Activated naive CD8-positive, alpha-beta T cell treated with anti-CD3 and anti-CD28 coated beads, Interleukin-2, amount 50 U/mL, for 24 hours (primary cell): ENCODE data around the gene SETD3.
"Not testable (repeated sequence)": the region's sequence is repeated elsewhere in the genome, so short reads cannot be mapped to it uniquely, and the experiment has no call there.

Experiments
- ATAC-seq: fragments of 150-1000 bp; cut with Tn5 transposase; one replicate; pipeline ENCODE4 v1.10.0; 2021
- DNase-seq: peaks from one replicate; pipeline ENCODE4 v3.0.0; 2021
- H3K27ac Mint-ChIP-seq: one replicate; pipeline ENCODE4 v1.8.0; 2021; ENCODE audit warnings: mild to moderate bottlenecking, mixed read lengths
- H3K27me3 Mint-ChIP-seq: one replicate; pipeline ENCODE4 v1.8.0; 2021; ENCODE audit warnings: mixed read lengths
- H3K36me3 Mint-ChIP-seq: one replicate; pipeline ENCODE4 v1.8.0; 2021; ENCODE audit warnings: low read depth, mixed read lengths
- H3K4me1 Mint-ChIP-seq: one replicate; pipeline ENCODE4 v1.8.0; 2021; ENCODE audit warnings: mixed read lengths
- H3K4me3 Mint-ChIP-seq: one replicate; pipeline ENCODE4 v1.8.0; 2021; ENCODE audit warnings: mild to moderate bottlenecking, moderate library complexity, mixed read lengths
- H3K9me3 Mint-ChIP-seq: one replicate; pipeline ENCODE4 v1.8.0; 2021; ENCODE audit warnings: mixed read lengths

Gene SETD3

GRCh38 chr14:99354166-99354875 lies 126.3 kb downstream of the SETD3 start:
- no peak for DNase-seq
- ATAC-seq = no peak
- no peak overlapping the region for H3K4me3 Mint-ChIP-seq
- H3K27me3 Mint-ChIP-seq = no peaks in the 10 kb centered on the region
- no peak overlapping the region for H3K27ac Mint-ChIP-seq
- no peaks in the 10 kb centered on the region for H3K4me1 Mint-ChIP-seq
- no peaks in the 10 kb centered on the region for H3K9me3 Mint-ChIP-seq
- H3K36me3 Mint-ChIP-seq = no peaks in the 10 kb centered on the region

DNA sequence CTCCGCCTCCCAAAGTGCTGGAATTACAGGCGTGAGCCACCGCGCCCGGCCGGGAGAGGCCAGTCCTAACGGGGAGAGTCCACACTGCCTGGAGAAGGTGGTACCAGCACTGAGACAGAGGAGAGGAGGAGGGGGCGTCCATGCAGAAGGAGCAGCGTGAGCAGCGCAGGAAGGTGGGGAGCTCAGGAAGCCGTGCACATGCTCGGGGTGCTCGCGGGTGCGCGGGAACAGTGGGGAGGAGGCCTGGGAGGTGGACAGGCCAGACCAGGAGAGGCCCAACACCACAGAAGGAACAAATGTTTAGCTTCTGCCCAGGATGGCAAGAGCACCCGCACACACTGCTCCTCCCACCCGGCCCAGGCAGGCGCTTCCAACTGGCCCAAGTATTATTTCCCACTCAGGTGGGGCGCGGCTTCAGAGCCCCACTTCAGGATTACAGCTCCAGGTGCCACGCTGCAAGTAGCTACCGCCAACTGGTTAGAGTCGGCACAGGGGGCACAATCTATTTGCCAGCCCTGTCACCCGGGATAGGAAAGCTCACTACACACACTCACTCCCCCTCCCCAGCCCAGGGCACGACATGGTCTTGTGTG lies 127.9 kb downstream of the SETD3 start:
- DNase-seq (no peak), ATAC-seq (no peak)
- Mint-ChIP-seq H3K27me3 (no peaks in the 10 kb centered on the region), H3K4me3 (no peak overlapping the region), H3K4me1 (no peaks in the 10 kb centered on the region), H3K9me3 (no peaks in the 10 kb centered on the region), H3K27ac (no peak overlapping the region), H3K36me3 (no peaks in the 10 kb centered on the region)

DNA sequence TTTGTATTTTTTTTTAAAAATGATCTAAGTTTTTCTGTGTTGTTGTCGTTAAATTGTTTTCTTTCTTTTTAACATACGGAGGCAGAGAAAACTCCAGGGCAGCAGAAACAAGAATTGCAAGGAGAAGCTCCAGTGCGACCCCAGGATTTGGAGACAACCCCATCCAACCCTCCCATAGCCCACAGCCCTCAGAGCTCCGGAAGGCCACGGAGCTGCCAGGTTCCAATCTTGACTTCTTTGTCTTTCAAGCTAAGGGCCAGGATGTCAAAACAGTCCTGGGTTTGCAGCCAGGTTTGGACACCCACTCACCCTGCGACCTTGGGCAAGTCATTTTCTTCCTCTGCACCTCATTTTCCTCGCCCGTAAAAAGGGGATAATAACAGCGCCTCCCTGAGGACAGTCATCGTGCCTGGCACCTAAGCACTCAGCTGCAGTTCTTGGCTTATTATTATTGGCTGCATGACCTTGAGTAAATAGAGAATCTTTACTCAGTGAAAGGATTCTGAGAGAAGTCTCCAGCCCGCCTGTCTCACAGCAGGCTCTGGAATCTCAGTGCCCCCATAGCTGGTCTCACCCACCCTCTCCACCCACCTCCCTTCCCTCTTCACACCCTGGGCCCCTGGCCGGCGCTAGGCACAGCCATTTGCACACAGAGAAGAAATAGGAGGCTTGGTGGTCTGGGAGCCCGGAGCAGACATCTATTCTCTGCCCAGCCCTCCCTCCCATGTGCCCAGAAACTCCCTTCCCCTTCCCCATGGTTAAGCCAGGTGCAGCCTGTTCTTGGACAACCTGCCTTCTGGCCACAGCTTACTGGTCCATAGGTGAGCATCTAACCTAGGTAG lies 129.3 kb downstream of the SETD3 start:
- DNase-seq (no peak), ATAC-seq (no peak)
- Mint-ChIP-seq H3K9me3 (no peaks in the 10 kb centered on the region), H3K36me3 (no peaks in the 10 kb centered on the region), H3K4me3 (no peak overlapping the region), H3K27me3 (no peaks in the 10 kb centered on the region), H3K4me1 (no peaks in the 10 kb centered on the region), H3K27ac (no peak overlapping the region)

- Mint-ChIP-seq H3K4me3 (no peak overlapping the region), H3K9me3 (no peaks in the 10 kb centered on the region), H3K27me3 (no peaks in the 10 kb centered on the region), H3K36me3 (no peaks in the 10 kb centered on the region), H3K27ac (no peak overlapping the region), H3K4me1 (no peaks in the 10 kb centered on the region)
- DNase-seq = no peak
- ATAC-seq = no peak
Observed at GRCh38 chr14:99350751-99351150, 129.9 kb downstream of the SETD3 start.

- Mint-ChIP-seq H3K9me3 (no peaks in the 10 kb centered on the region), H3K36me3 (no peaks in the 10 kb centered on the region), H3K27ac (no peak overlapping the region), H3K4me1 (no peaks in the 10 kb centered on the region), H3K27me3 (no peaks in the 10 kb centered on the region), H3K4me3 (no peak overlapping the region)
- ATAC-seq (no peak), DNase-seq (no peak)
Observed at GRCh38 chr14:99349721-99350495, 130.8 kb downstream of the SETD3 start.

DNA sequence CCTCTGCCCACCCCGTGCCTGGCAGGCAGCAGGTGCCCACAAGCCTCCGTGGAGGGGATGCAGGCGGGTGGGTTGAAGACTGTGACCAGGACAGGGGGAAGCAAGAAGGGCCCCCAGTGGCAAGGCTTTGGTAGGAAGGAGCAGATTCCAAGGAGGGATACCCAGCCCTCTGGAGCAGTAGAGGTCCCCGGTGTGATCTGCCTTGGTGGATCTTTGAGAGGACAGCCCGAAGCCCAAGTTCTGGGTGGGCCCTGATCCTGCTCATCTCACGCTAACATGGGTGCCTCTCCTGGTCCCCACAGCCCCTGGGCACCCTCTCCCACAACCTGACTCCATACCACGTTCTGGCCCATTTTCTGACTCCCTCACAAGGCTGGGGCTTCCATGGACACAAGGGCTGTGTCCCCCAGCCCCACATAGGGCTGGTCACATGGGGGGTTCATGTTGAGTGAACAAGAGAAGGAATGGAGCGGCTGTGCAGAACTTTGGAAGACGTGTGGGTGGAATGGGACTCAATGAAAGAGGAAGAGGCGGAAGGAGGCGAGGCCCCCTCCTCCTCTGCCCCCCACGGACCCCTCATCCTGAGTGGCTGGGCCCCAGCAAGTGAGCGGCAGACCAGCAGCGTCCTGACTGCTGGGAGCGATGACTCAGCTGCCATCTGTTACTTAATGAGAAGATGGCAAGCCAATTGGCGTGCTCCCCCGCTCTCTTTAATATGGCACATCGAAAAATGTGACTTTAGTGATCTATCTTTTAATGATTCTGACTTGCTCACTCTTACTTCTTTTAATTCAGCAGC lies 131.6 kb downstream of the SETD3 start:
- Mint-ChIP-seq H3K9me3 (no peaks in the 10 kb centered on the region), H3K4me1 (no peaks in the 10 kb centered on the region), H3K4me3 (no peak overlapping the region), H3K27me3 (no peaks in the 10 kb centered on the region), H3K36me3 (no peaks in the 10 kb centered on the region), H3K27ac (no peak overlapping the region)
- no peak for ATAC-seq
- DNase-seq = no peak

GRCh38 chr14:99348231-99348630 lies 132.4 kb downstream of the SETD3 start:
- H3K36me3 Mint-ChIP-seq, H3K27ac Mint-ChIP-seq, H3K4me3 Mint-ChIP-seq, H3K27me3 Mint-ChIP-seq, ATAC-seq, H3K9me3 Mint-ChIP-seq, H3K4me1 Mint-ChIP-seq, DNase-seq: not testable (repeated sequence)
